ENCODE measurements around the gene EN2. TPM values are rescaled to one million over a fixed set of nuclear protein-coding genes. Genes with fewer than 3 reads are reported as not detected.

EN2 gene
- total RNA-seq, 4 donors from 2014 or later = 0.13 to 0.15 TPM; not detected in 2

GRCh38 chr7:155508376-155509358 is 50.7 kb downstream of the EN2 start:
- TF ChIP-seq CTCF (IDR thresholded peaks at IDR 0.05) (no peak), POLR2A (IDR thresholded peaks at IDR 0.05) (no peak), EP300 (IDR thresholded peaks at IDR 0.05) (no peak), POLR2AphosphoS5 (IDR thresholded peaks at IDR 0.05) (no peak)
- Histone ChIP-seq H3K4me3 (no peak overlapping the region), H3K36me3 (no peaks in the 10 kb centered on the region), H3K9me3 (no peaks in the 10 kb centered on the region), H3K27me3 (peaks cover 100% of the 10 kb centered on the region), H3K4me1 (peaks cover 0 to 10% (median 5%) of the 10 kb centered on the region in 3 donors), H3K27ac (no peak overlapping the region)
- WGBS, 2 donors (ENCODE audit: low coverage in 1 of 2) = 8 to 9% methylated on average over 24 to 26 of the region's 29 CpGs
- ATAC-seq = no peak

- TF ChIP-seq POLR2A (IDR thresholded peaks at IDR 0.05) = no peak
- no peak for TF ChIP-seq POLR2AphosphoS5 (IDR thresholded peaks at IDR 0.05)
- TF ChIP-seq EP300 (IDR thresholded peaks at IDR 0.05) = no peak
- TF ChIP-seq CTCF (IDR thresholded peaks at IDR 0.05) = no peak
- Histone ChIP-seq H3K4me1 (peaks cover 0 to 10% (median 5%) of the 10 kb centered on the region in 3 donors), H3K36me3 (no peaks in the 10 kb centered on the region), H3K27ac (no peak overlapping the region), H3K27me3 (peaks cover 100% of the 10 kb centered on the region), H3K9me3 (no peaks in the 10 kb centered on the region), H3K4me3 (no peak overlapping the region)
- no peak for ATAC-seq
- 0 to 3% methylated on average over 1 to 10 of the region's 16 CpGs for WGBS, 2 donors (ENCODE audit: low coverage in 1 of 2)
Observed at GRCh38 chr7:155509359-155509724, 51.4 kb downstream of the EN2 start.

- Histone ChIP-seq H3K27ac (no peak overlapping the region), H3K4me3 (no peak overlapping the region), H3K27me3 (peaks cover 100% of the 10 kb centered on the region), H3K4me1 (peaks cover 0 to 10% (median 5%) of the 10 kb centered on the region in 3 donors), H3K9me3 (no peaks in the 10 kb centered on the region), H3K36me3 (no peaks in the 10 kb centered on the region)
- ATAC-seq = no peak
- 2 to 13% methylated on average over 4 to 13 of the region's 68 CpGs for WGBS, 2 donors (ENCODE audit: low coverage in 1 of 2)
- TF ChIP-seq POLR2A (IDR thresholded peaks at IDR 0.05) (no peak), POLR2AphosphoS5 (IDR thresholded peaks at IDR 0.05) (no peak), CTCF (IDR thresholded peaks at IDR 0.05) (no peak), EP300 (IDR thresholded peaks at IDR 0.05) (no peak)
Observed at GRCh38 chr7:155509725-155510551, 52.0 kb downstream of the EN2 start.

GRCh38 chr7:155510975-155511701 is 53.2 kb downstream of the EN2 start:
- Histone ChIP-seq H3K27me3 (peaks cover 100% of the 10 kb centered on the region), H3K27ac (no peak overlapping the region), H3K4me1 (peaks cover 0 to 10% (median 5%) of the 10 kb centered on the region in 3 donors), H3K9me3 (no peaks in the 10 kb centered on the region), H3K4me3 (no peak overlapping the region), H3K36me3 (no peaks in the 10 kb centered on the region)
- ATAC-seq = no peak
- WGBS, 2 donors (ENCODE audit: low coverage in 1 of 2) = 3 to 5% methylated on average over 6 of the region's 6 CpGs
- no peak for TF ChIP-seq POLR2AphosphoS5 (IDR thresholded peaks at IDR 0.05)
- no peak for TF ChIP-seq POLR2A (IDR thresholded peaks at IDR 0.05)
- TF ChIP-seq EP300 (IDR thresholded peaks at IDR 0.05) = no peak
- TF ChIP-seq CTCF (IDR thresholded peaks at IDR 0.05) = no peak

Data from gastroesophageal sphincter (tissue), 4 donors.